ENCODE results near the gene USP35.
A peak's percentile ranks its signal among the peaks of the same experiment; 100 is the strongest.
"Not testable (repeated sequence)": the region's sequence is repeated elsewhere in the genome, so short reads cannot be mapped to it uniquely, and the experiment has no call there.

USP35 gene

GRCh38 chr11:78216571-78217287, 28.0 kb downstream of the USP35 start:
- DNase-seq = no peak

- DNase-seq = no peak
Measured at GRCh38 chr11:78217650-78218541, 29.2 kb downstream of the USP35 start.

GRCh38 chr11:78218707-78219492, 30.2 kb downstream of the USP35 start:
- no peak for DNase-seq

GRCh38 chr11:78219493-78220217, 30.9 kb downstream of the USP35 start:
- no peak for DNase-seq

- DNase-seq = no peak
Measured at GRCh38 chr11:78220218-78221157, 31.8 kb downstream of the USP35 start.

- peak; percentile 16 for DNase-seq
Measured at GRCh38 chr11:78221396-78222315, 32.9 kb downstream of the USP35 start.

GRCh38 chr11:78222726-78223125, 34.0 kb downstream of the USP35 start:
- not testable (repeated sequence) for DNase-seq

- DNase-seq = no peak
Measured at GRCh38 chr11:78223320-78223954, 34.7 kb downstream of the USP35 start.

- DNase-seq = no peak
Measured at GRCh38 chr11:78224506-78224905, 35.8 kb downstream of the USP35 start.

- no peak for DNase-seq
Measured at GRCh38 chr11:78224906-78225420, 36.2 kb downstream of the USP35 start.

- no peak for DNase-seq
Measured at GRCh38 chr11:78226684-78227680, 38.3 kb downstream of the USP35 start.

GRCh38 chr11:78227921-78228320, 39.2 kb downstream of the USP35 start:
- DNase-seq = no peak

GRCh38 chr11:78228467-78228866, 39.7 kb downstream of the USP35 start:
- DNase-seq = peak; percentile 89

- no peak for DNase-seq
Measured at GRCh38 chr11:78229106-78229505, 40.4 kb downstream of the USP35 start.

GRCh38 chr11:78230161-78230877, 41.6 kb downstream of the USP35 start:
- DNase-seq = peak; percentile 65

GRCh38 chr11:78231962-78232501, 43.3 kb downstream of the USP35 start:
- DNase-seq = peak; percentile 7

GRCh38 chr11:78233046-78233445, 44.3 kb downstream of the USP35 start:
- not testable (repeated sequence) for DNase-seq

All from NCI-H69 (cell line).